Activated T-cell treated with anti-CD3 and anti-CD28 coated beads for 48 hours (primary cell): ENCODE data around the gene C4BPA.

Experiments used
- DNase-seq: peaks from one replicate; pipeline ENCODE4 v3.0.0-alpha.2; 2020; ENCODE audit warnings: low read depth

C4BPA gene

DNA sequence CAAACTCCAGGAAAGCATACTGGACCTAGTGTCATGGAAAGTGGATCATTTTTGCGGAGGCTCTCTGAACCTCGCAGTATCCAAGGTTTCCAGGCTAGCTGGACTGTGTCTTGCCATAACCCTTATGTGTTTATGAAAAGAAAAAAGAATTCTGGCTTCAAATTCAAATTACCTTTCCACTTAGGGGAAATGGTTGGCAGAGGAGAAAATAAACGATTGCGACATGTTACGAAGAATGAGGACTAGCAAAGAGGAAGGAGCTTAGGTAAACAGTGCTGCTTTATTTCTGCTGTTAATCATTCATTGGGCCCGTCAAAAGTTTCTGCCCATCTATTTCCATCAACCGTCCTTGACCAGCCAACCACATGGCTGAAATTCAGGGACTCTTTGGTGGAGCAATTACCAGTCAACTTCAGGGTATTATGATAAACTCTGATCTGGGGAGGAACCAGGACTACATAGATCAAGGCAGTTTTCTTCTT lies at the start of gene C4BPA:
C4BPA (plus strand) TSS at position 342 of the 482 bp plus-strand sequence. CDS start 8,793 bp downstream, outside the sequence.
- no peak for DNase-seq

DNA sequence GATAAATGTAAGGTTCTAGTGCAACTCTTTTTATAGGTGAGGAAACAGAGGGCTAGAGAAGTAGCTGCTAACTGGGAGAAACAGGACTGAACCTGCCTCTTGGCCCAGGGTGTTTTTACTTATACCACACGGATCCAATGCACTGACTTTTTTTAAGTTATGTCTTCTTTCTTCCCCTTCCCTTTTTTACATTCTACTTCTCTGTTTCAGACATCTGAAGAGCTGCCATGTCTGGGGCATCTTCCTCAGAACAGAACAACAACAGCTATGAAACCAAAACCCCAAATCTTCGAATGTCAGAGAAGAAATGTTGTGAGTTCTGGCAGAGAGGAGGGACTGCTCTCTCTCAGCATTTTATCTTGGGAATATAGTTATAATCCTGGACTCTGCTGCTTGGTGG lies 49.5 kb upstream of the C4BPA start:
- no peak for DNase-seq

DNA sequence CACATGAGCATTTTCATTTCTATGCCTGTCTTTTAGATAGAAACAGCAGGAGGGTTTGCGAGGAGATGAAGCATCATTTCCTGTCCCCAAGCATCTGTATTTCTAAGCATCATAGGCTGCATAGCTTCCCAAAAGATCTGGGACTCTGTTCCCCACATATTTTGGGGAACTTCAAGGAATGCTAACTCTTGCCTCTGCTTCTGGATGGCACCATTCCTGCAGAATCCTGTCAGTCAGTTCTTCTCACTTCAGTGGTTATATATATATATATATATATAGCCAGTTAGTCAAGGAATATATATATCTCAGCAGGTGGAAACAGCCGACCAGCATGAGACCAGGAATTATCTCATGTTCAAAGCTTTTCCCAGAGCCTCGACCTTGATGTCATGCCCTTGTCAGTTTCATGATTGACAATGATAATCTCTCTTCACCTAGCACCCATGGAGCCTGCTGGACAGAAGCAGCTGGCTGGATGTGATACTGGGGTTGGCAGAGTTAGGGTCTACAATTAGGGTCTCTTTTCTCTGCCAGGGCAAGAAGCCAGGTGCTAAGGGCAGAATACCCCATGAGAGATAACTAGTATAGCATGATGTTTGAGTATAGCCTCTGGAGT lies 48.5 kb upstream of the C4BPA start:
- no peak for DNase-seq

DNA sequence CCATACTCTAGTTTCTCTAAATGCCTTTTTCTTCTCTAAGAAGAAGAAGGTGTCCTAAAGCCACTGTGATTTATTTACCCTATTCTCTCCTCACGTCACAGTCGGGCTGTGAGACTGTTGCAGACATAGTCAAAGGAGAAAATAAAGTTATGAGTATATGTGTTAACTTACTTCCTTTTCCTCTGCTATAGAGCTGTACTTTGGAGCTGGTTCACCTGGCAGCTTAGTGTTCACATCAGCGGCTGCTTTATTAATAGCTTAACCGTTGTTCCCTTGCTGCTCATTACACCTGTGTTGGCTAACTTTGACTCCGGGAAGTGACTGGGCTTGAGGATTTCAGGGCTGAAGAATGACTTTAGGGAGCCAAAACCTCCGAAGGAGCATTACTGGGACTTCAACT lies 47.4 kb upstream of the C4BPA start:
- DNase-seq = no peak

DNA sequence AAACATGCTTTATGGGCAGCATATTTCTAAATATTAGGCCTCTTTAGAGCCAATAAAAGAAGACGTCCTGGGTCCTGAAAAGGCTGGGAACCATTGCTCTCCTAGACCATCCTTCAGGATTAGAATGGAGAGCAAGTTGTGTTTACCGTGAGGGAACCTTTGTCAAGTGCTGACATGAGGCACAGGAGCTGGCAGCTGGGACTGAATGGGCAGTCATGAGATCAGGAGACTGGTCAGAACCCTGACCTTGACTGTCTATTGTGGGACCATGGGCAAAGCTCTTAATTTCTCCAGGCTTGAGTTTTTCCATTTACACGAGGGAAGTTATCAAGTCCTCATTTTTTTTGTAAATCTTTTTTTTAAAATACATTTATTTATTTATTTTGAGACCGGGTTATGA lies 45.8 kb upstream of the C4BPA start:
- no peak for DNase-seq

DNA sequence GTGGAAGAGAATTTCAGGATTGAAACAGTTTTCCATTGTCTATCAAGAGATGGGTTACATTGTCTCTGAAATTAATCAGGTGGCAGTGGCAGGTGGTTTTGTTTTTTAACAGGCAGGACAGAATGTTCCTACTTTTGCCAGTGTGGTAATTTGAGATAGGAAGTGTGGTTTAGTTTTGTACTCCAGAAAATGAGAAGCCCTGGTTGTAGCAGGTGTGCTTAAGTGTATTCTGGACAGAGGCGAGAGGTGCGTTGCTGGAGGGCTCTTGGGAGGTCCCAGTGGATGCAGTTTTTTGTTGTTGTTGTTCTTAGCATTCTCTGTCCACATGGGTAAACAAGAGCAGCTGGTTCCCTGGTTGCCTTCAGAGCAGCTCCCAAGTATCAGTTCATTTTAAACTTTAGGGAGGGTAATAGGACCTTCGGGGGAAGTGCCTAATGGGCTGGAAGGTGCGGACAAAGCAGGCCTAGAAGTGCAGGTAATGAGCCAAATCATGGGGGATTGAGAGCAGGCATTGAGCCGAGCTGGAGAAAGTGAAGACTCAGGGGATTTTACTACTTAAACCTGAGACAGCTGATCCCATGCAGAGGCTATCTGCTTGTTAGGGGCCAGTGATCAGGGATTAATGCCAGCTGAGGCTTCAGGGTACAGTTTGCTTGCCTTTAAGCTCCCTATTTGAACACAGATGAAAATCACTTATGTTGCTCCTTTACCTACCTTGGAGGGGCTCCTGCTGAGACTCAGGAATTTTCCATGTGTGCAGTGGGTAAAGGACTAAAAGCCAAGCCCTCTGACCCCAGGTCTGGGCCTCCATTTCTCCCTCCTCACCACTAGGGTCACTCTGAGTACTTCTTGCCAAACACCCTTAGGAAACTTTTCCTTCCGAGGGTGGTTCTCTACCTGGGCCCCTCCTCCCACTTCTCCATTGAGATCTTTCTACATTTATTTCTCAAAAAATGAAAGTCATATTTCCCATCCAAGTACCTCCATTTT lies 44.9 kb upstream of the C4BPA start:
- no peak for DNase-seq

DNA sequence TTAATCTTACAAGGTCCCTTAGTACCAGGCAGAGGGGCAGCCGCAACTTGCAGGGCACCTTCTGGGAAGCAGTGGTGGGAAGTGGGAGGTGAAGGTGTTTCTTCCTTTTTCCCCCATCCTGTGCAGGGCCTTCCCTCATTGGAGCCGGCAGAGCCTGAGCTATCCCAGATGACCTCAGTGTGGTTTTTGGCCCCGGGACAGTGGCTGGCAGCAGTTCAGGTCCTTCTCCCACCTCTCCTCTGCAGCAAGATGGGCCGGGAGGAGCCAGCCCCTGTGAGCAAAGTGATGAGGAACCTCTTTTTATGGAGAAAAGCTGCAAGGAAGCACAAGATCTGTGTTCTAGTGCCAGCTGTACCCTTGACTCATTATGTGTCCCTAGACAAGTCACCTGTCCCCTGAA lies 44.2 kb upstream of the C4BPA start:
- DNase-seq = no peak

DNA sequence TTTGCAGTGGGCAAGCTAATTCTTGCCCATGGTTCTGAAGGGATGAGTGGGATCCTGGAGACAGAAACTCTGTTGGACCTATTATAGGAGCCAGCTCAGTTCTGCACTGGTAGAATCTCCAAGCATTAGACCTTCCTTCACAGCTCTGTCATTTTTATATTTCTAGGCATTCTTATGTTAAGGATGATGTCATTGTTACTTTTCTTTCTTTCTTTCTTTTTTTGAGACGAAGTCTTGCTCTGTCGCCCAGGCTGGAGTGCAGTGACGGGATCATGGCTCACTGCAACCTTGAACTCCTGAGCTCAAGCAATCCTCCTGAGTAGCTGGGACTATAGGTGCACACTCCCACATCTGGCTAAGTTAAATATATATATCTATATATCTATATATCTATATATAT lies 43.4 kb upstream of the C4BPA start:
- no peak for DNase-seq

DNA sequence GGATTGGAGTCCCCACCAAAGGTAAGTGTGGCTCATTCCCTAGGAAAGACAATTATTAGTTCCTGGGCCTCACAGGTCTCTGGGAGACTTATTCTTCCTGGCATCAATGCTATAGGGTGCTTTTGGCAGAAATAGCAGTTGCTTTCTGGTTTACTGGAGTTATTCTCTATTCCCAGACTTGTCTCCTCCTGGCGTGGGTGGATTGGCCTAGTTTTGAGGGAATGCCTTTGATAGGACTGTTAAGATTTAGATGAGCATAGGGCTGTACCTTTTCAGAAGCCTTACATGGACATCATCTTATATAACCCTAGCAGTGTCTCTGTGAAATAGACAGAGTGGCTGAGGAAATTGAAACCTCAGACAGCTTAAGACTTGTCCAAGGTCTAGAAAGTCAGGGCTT lies 42.0 kb upstream of the C4BPA start:
- no peak for DNase-seq

DNA sequence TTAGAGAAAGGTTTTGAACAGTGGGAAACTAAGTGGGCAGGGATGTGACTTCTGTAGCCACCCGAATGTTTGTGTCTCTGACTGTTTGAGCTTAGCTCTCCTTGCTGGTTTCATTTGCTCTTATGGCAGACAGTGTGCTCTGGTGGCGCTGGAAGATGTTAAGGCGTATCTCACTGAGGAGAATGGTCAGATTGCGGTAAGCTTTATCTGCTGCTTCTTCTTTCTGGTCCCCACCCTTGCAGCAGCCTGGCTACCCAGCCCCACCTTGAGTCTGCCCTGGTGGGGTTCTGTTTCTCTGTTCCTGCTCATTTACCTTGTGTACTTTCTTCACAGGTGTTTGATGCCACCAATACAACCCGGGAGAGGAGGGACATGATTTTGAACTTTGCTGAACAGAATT lies 41.0 kb upstream of the C4BPA start:
- DNase-seq = no peak

DNA sequence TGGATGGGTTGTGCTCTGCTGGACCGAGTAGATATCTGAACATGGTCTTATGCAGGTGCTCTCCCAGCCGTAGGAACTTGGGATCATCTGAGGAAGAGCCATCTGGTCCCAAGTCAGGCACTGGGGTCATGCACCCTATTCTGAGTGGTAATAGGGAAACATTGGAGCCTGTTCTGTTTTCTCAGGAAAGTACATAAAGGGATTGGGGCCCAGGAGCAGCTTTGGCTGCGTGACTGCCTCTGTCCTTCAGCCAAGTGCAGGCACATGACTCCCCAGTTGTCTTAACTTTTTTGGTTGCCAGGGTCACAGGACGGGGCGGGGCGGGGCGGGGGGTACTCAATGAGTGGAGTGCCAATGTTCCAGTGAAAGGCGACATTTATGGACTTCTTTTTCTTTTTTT lies 39.5 kb upstream of the C4BPA start:
- DNase-seq = no peak

DNA sequence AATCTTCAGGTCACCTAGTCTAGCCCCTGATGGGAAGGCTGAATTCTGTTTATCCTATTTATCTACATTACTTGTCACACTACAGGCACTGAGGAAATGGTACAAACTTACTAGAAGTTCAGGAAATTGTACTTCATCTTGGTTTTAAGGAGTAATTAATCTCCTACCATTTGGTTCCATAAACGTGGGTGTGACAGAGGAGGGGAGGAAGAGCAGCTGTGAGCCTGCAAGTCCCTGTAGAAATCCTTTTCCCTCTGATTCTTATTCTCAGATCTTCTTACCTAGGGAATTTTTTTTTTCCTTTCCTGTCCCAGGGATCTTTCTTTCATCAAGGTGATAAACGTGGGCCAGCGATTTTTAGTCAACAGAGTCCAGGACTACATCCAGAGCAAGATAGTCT lies 36.8 kb upstream of the C4BPA start:
- DNase-seq = no peak

DNA sequence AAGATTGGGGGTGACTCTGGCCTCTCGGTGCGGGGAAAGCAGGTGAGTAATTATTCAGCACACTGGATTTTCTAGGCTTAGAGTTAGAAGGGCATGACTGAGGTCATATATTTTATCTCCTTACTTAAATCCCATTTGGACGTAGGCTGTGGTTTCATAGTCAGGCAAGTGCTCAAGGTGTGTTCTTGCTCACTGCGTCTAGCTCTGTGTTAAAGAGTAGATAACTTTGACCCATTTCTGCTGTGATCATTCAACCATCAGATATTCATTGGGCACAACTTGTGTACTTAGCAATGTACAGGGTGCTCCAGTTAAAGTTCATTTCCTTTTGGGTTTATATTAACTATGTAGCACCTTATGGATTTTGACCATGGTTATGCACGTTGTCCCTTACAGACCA lies 36.4 kb upstream of the C4BPA start:
- no peak for DNase-seq

DNA sequence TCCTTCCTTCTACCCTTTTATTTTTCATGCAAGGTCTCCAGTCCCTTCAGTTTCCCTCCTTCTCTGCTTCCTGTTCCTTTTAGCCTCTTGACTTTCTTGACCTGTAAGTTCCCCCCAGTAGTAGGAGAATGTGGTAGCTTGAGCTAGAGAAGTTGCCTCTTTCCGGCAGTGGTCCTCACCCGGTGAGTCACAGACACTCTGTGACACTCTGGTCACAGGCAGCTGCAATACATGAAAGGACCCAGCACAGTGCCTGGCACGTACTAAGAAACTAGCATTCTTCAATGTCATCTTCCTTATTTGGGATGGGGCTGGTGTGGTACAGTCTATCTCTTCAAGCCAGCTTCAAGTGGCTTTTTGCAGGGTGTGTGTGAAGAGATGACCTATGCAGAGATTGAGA lies 35.0 kb upstream of the C4BPA start:
- DNase-seq = no peak

DNA sequence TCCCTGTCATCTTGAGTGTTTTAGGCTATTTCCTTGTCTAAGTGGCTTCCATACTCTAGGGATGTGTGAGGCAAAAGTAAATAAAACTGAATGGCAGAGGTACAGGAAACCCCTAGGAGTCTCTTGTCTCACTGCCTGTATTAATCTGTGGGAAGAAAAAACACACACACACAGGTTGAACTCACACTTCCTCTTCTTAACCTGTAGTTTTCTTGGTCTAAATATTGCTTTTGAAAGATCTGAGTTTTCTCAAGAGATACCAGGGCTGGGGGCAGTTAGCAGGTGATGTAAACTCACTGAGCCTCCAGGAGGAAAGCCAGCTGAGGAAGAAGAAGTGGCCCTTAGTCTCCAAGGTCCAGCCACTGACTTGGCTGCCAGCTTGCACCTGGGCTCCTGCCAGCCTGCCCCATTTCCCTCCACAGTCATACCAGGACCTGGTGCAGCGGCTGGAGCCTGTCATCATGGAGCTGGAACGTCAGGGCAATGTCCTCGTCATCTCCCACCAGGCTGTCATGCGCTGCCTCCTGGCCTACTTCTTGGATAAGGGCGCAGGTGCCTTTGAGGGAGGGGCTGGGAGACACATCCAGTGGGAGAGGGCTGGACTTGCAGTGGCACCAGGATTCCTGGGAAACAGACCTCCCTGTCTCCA lies 34.1 kb upstream of the C4BPA start:
- no peak for DNase-seq

DNA sequence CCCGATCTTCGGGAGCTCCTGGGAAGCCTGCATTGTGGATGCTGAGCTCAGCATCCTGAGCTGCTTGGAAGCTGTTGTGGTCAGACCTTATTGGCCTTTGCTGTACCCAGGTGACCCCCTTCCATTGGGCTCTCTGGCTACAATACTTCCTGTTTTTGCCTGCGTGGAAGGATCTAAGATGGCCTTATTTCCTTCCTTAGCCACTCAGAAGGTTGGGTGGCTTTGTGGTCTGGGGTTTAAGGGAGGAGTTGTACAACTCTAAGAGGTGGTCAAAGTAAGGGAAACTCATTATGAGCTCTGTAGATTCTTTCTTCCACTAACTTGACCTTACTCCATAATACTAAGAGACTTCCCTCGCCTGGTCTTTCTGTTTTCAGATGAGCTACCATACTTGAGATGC lies 33.2 kb upstream of the C4BPA start:
- DNase-seq = no peak

DNA sequence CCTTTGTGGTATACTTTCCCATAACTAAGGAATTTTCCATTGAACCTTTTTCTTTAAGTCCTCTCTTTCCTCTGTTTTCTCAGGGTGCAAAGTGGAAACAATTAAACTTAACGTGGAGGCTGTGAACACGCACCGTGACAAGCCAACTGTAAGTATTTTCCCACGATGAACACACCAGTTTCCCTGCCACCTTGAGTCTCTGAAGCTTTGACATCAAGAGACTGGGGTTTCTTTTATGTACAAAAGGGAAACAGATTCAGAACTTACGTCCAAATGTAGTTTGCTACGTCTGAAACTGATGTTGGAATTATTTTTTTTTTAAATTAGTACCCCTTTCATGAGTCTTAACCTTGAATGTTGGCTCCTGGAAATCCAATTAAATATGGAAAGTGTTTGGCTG lies 32.6 kb upstream of the C4BPA start:
- no peak for DNase-seq

DNA sequence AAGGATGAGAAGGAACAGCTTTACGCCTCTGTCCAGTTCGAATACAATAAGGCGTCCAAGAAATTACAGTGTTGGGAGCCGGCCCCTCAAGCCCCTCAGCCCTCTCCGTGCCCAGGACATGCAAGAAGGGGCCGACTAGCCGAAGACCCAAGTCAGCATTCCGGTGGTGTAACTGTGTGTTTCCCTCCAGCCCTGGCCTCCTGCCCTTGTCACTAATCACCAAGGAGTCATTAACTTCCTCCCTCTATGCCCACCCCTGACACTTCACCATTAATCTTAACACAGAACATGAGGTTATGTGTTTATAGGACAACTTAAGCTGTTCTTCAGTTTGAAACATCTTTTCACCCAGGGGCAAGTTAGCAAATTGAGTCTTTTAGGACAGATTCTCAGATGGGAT lies 31.8 kb upstream of the C4BPA start:
- no peak for DNase-seq

DNA sequence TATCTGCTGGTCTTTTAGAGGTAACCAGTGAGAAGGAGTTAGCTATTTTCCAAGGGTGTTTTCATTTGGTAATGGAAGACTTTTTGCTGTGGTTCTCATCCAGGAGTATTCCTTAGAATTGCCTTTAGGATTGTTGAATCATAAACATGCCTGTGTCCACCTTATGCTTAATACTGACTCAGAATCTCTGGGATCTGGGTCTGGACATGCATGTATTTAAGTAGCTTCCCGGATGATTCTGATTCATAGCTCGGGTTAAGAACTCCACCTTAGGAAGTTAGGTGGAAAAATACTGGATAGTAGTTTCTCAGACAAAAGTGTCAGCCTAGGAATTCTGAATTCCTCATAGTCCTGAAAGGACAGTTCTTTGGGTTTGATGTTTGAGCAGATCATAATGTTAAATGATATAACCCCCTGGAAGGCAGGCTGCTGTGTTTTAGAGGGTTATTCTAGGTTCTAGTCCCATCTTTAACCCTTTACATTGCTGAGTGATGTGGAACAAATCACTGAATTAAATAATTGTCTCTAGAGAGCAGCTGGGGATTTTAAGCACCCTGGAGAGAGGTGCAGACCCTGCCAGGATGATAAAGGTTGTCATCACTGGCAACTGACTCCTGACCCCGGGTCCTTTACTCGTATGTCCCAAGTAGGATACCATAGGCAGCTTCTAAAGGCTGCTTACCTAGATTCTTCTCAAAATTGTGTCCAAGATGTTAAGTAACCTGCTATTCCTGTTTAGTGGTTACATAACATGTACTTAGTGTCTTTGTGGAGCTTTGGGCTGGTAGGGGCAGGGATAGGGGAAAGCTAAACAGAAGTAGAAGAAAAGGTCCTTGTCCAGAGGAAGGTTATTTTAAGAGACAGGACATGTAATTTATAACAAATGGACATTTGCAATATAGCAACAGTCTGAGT lies 29.9 kb upstream of the C4BPA start:
- no peak for DNase-seq

DNA sequence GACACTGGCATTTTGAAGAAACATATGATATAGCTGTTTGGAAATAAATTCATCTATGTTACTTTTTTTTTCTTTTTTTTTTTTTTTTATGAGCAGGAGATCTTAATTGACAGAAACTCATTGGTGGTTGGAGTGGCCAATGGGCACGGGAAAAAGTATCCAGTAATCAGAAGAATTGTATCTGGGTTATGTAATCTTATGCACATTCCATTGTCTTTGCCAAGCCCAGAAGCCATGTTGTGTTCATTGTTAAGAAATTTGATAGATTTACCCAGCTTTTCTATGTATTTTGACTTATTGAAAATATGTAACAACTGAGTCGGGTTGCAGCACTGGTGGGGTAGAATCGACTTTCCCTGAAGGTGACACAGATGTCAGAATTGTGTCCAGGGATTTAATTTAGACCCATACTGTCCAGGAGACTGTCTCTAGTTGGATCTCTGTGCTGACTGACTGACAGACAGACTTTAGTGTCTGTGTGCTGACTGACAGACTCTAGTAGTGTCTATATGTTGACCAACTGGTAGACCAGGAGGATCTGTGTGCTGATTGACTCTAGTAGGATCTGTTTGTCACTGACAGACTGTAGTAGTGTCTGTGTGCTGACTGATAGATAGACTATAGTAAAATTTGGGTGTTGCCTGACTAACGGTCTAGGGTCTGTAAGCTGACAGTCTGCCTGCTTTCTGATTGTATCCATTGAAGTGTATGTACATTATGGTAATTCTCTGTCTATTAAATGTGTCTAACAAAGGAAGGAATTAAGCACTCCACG lies 27.7 kb upstream of the C4BPA start:
- no peak for DNase-seq

DNA sequence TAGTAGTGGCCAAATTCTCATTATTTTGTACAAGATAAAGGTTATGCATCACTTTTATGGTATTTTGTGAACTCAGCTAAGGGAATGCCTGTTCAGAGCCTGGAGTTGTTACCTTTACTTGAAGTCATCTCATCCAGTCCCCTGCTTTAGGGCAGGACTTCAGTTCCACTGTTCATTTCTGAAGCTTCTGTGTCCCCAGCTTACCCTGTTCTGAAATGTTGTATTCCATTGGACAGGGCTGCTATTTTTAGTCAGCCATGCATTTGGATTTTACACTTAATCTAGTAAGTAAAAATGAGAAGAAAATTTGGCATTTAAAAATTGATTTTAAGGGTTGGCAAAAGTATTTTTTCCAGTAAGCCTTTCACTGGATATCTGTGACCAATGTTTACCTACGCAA lies 27.0 kb upstream of the C4BPA start:
- DNase-seq = no peak
